Esophagus muscularis mucosa (tissue), 4 donors: ENCODE results near the gene MED13L.

Source experiments
- CTCF ChIP-seq, 3 experiments: fragments of 200-600 bp in 2 of 3; fragments of 450-650 bp in 1 of 3; sonication (generic) in 2 of 3; IDR thresholded peaks; one replicate each; pipeline ENCODE4 v1.5.1; 2017 to 2019; ENCODE audit warnings: antibody characterized with exemption in 3 of 3, mild to moderate bottlenecking in 2 of 3, moderate library complexity in 1 of 3
- EP300 ChIP-seq: sonication (generic); formaldehyde crosslinking; IDR thresholded peaks from one replicate; pipeline ENCODE4 v1.6.1; 2017; ENCODE audit warnings: antibody characterized with exemption
- POLR2A ChIP-seq: fragments of 450-650 bp; IDR thresholded peaks from one replicate; pipeline ENCODE4 v1.6.1; 2017; ENCODE audit warnings: antibody characterized with exemption, moderate library complexity, mild to moderate bottlenecking, low read depth

GRCh38 chr12:116263844-116264243 lies 13.6 kb downstream of the MED13L start:
- TF ChIP-seq EP300 (no peak), CTCF (IDR thresholded peaks at IDR 0.05) (no peak), POLR2A (no peak)
